HG03045 (cell line): ENCODE data around the gene ERICH6B.
A peak's percentile ranks its signal among the peaks of the same experiment; 100 is the strongest.

Source experiments
- ATAC-seq: cut with Tn5 transposase; IDR thresholded peaks from one replicate; pipeline ENCODE4 v1.9.1; 2021; ENCODE audit warnings: mild to moderate bottlenecking, moderate library complexity; ENCODE audit not compliant: unreplicated experiment

ERICH6B gene

DNA sequence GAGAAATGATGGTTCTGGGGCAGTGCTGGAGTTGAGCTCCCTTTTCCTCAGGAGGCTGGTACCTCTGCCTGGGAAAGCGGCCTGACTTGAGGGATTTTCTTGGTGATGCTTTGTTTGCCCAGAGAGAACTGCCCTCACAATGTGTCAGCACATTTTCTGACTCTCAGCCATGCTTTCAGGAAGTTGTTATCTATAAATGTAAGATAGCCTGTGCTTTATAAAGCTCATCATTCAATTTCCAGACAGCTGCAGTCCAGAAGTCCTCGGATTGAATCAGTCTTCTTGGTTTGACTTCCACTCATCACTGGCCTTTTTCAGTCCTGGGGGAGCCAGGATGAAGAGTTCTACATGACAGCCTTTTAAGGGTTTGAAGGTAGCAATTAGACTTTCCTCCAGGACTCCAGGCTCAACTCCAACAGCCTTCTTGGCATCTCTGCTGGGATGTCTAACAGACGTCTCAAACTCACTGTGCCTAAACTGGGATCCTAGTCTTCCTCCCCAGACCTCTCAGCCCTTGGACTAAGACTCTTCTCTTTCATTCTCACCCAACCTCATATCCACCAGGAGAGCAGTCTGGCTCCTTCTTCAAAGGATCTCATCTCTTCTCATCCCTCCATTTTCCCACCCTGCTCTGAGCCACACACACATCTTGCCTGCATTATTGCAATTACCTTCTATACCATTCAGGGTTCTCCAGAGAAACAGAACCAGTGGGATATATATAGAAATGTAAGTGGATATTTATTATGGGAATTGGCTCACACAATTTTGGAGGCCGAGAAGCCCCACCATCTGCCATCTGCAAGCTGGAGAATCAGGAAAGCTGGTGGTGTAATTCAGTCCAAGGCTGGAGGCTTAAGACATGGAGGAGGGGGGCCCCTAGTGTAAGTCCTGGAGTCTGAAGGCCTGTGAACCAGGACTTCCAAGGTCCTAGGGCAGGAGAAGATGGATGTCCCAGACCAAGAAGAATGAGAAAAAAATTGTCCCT is 13.1 kb downstream of the ERICH6B start:
- no peak for ATAC-seq

DNA sequence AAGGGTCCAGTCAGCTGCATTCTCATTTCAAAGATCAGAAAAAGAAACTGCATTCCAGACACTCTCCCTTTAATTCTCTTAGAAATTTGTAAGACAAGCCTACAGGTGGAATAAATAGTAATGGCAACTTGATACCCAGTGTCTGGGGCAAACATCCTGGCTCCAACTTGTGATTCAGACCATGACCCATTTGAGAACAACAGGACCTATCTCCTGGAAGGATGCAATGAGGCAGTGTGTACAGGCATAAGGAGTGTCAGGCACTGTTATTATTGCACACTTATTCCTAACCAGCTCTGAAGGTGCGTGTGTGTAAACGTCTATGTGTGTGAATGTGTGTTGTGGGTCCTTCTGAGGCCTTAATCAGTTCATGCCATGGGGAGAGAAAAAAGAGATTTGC is 13.9 kb downstream of the ERICH6B start:
- no peak for ATAC-seq

- no peak for ATAC-seq
Observed at GRCh38 chr13:45598597-45598996, 16.9 kb downstream of the ERICH6B start.

DNA sequence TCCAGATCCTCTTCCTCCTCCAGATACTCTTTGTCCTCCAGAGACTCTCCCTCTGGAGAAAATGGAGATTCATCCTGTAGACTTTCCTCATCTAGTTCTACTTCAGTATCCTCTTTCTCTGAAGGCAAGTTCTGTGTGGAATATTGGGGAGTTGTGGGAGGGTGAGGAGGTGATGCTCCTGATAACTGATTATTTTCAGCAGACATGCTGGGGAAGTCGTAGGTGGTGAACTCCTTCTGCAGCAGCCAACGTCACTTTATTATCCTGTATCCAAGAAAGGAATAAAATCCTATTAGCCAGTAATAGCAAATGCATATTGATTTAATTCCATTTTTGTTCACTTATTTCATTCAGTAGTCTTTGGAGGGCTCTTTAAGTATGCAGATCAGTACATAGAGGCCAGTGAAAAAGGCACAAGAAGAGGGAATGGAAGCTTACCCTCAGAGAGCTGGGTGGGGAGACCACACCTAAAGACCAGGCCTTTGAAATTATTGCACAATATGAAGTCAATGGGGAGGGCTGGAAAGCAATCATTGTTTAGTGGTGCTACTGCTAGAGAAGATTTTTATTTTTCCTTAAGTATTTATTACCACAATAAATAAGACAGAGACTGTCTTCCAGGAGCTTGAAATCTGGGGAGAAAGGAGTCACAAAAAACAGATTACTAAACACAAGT is 18.6 kb downstream of the ERICH6B start:
- ATAC-seq: no peak

DNA sequence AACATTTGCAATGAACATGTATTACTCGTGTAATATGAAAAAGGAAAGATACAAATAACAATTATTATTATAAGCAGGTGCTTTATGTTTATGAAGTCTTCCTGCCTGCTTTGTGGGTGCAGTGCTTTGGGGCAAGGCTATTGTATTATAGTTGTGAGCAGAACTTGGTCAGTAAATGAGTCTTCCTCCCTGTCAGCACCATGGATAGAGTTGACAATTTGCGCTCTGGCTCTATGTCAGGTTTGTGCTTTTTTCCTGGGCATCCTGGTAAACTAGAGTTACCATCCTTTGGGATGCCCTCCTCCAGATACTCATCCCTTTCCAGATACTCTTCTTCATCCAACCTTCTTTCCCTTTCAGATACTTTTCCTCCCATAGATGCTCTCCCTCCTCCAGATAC is 19.6 kb downstream of the ERICH6B start:
- ATAC-seq: no peak

- ATAC-seq: no peak
Observed at GRCh38 chr13:45594764-45595163, 20.8 kb downstream of the ERICH6B start.

- ATAC-seq: no peak
Observed at GRCh38 chr13:45594227-45594626, 21.3 kb downstream of the ERICH6B start.

GRCh38 chr13:45592758-45593157 is 22.8 kb downstream of the ERICH6B start:
- ATAC-seq: peak; percentile 57

GRCh38 chr13:45590066-45590465 is 25.5 kb downstream of the ERICH6B start:
- no peak for ATAC-seq

- no peak for ATAC-seq
Observed at GRCh38 chr13:45587897-45588296, 27.6 kb downstream of the ERICH6B start.

- ATAC-seq: no peak
Observed at GRCh38 chr13:45584816-45585215, 30.7 kb downstream of the ERICH6B start.

GRCh38 chr13:45582408-45583076 is 33.0 kb downstream of the ERICH6B start:
- no peak for ATAC-seq

GRCh38 chr13:45576466-45576865 is 39.1 kb downstream of the ERICH6B start:
- ATAC-seq: no peak

GRCh38 chr13:45575830-45576180 is 39.7 kb downstream of the ERICH6B start:
- no peak for ATAC-seq

DNA sequence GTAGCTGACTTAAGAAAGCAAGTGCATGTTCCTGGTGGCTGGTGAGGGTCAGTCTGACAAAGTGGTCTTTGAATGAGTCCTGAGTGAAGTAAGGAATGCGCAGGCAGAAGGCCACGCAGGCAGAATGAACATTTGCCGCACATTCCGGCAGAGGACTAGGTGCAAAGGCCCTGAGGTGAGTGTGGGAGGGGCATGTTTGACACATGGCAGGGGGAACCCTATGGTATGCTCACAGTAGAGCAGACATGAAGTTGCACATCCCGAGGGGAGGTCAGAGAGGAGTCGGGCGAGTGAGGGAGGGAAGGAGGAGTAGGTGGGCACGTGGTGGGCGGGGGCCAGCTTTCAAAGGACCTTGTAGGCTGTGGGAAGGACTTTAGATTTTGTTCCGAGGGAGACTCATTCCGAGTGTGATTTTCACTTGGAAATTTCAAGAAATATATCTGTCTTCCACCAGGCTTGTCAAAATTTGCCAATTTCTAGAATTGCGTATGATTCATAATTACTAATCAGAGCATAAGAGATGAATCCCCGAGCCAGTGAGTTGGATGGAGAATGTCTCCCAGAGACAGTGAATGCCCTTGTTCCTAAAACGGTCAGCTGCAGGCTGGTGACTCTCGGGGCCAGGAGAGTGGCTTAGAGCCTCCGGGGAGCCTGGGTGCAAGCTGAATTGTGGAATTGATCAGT is 40.3 kb downstream of the ERICH6B start:
- no peak for ATAC-seq

DNA sequence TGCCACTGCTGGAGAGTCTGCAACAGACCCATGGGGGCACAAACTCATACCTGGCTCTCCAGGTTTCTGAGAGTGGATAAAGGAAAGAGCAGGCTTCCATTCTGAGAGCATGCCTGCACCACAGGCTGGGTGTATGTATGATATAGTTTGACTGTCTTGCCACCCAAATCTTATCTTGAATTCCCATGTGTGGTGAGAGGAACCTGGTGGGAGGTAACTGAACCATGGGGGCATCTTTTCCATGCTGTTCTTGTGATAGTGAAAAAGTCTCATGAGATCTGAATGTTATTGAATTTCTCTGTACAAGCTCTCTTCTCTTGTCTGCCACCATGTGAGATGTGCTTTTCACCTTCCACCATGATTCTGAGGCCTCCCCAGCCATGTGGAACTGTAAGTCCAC is 50.2 kb downstream of the ERICH6B start:
- ATAC-seq: no peak

GRCh38 chr13:45564133-45564776 is 51.3 kb downstream of the ERICH6B start:
- ATAC-seq: no peak

DNA sequence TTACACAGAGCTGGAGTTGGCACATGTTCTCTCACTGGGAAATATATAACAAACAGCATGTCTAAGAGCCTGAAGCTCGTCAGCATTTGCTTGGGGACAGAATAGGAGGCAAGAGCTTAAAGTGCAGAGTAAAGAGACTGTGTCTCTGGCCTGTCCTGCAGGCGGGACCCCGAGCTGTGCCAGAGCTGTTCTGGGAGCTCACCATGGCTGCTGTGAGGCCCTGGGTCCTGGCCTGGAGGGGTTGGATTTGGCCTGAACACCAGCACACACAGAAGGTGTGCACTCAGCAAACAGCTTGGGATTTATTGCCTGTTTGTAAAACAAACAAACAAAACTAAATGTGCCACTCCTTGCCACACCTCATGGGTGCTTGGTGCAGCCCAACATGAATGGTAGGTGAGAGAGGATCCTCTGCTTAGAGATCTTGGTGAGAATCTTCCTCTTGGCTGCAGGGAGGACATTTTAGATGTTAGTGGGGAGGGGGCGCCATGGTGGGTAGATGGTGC is 60.9 kb downstream of the ERICH6B start:
- ATAC-seq: no peak

DNA sequence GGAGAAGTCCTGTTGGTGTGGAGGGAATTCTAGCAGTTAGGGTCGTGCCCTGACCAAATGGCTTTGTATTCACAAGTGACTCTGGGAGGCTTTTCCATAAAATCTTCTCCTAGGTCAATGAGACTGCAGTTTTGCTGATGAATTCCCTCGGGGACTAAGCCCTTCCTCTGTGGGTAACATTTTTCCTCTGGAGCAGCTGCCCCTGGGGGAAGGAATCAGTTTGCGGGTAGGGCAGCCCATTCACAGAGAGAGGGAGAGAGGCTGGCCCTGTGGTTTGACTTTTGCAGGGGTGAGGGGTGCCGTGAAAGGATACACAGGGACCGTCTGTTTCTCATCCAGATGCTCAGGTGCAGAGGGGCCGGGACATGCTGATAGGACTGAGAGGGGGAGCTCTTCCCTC is 67.3 kb downstream of the ERICH6B start:
- no peak for ATAC-seq

DNA sequence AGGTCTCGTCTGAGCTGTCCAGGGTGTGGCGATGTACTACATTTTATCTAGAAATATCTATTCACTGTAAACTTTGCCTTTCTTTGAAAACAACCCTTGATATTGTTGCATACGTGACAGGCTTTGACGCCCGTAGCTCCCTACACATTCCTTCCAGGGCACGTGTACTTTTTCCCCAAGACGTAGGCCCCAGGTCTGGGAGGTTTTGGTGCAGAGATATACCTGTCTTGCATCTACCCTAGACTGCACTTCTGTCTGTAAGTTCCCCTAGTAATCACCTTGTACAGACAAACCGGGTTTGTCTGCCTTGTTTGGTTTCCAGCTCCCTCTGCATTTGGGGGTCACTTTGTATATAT is 69.2 kb downstream of the ERICH6B start:
- ATAC-seq: no peak
